Midbrain (tissue), 1 donor: ENCODE data around the gene ARIH1.
"Not testable (repeated sequence)": the region's sequence is repeated elsewhere in the genome, so short reads cannot be mapped to it uniquely, and the experiment has no call there.

Source experiments
- DNase-seq: peaks from one replicate; lab custom pipeline; 2025; lab: John Stamatoyannopoulos, UW

Gene ARIH1, protein sequence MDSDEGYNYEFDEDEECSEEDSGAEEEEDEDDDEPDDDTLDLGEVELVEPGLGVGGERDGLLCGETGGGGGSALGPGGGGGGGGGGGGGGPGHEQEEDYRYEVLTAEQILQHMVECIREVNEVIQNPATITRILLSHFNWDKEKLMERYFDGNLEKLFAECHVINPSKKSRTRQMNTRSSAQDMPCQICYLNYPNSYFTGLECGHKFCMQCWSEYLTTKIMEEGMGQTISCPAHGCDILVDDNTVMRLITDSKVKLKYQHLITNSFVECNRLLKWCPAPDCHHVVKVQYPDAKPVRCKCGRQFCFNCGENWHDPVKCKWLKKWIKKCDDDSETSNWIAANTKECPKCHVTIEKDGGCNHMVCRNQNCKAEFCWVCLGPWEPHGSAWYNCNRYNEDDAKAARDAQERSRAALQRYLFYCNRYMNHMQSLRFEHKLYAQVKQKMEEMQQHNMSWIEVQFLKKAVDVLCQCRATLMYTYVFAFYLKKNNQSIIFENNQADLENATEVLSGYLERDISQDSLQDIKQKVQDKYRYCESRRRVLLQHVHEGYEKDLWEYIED

DNA sequence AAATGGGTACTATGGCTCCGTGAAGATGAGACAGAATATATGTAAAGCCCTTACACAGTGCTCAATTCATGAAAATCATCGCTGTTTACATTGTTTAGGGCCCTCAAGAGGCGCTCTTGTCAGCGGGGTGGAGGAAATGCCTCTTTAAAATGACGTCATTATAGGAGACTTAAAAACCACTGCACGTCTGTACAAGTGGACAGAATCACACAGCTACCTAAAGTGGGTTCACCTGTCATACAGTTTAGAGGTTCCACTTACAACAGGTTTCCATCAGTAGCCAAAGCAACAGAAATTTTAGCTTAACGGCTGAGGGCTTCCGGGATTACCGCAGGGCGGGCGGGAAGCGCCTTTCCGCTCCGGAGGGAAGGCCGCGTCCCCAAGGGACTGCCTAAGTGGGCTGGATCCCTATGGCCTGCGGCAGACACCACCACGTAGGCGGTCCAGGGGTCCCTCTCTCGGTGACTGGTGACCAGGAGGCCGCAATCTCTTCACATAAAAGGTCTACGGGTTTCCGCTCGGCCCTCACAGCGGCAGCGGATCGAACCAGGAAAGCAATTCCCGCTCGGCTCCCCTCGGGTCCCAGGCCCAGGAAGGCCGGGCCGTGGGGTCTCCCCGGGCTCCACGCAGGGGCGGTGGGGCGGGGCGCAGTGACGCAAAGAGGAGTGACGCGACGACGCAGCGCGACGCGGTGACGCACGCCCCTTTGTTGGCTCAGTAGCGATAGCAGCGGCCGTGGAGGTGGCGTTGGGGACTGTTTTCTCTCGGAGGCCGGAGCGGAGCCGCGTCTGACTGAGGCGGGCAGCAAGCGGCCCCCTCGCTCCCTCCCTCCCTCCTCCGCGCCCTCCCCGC, at the start of gene ARIH1:
Gene ARIH1 (plus strand): TSS at position 717 of the 852 bp plus-strand sequence. CDS start 310 bp downstream, outside the sequence.
- peak; percentile 98 for DNase-seq

DNA sequence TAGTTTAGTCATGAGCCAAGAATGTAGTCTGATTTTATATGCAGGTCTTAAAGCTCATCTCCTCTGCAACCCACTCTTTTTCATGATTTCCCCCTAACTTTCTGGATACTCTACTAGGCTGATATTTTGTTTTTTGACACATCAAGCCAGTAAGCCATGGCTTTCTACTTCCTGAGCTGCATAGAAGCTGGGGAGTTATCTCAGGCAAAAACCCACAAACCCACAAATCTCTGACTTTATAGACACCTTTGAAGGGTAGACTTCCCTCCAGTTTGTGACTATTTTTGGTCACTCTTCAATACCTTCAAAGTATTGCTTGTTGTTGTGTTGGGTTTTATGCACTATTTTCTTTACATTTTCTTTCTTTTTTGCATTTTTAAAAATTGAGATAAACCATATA, 47.4 kb upstream of the ARIH1 start:
- no peak for DNase-seq

DNA sequence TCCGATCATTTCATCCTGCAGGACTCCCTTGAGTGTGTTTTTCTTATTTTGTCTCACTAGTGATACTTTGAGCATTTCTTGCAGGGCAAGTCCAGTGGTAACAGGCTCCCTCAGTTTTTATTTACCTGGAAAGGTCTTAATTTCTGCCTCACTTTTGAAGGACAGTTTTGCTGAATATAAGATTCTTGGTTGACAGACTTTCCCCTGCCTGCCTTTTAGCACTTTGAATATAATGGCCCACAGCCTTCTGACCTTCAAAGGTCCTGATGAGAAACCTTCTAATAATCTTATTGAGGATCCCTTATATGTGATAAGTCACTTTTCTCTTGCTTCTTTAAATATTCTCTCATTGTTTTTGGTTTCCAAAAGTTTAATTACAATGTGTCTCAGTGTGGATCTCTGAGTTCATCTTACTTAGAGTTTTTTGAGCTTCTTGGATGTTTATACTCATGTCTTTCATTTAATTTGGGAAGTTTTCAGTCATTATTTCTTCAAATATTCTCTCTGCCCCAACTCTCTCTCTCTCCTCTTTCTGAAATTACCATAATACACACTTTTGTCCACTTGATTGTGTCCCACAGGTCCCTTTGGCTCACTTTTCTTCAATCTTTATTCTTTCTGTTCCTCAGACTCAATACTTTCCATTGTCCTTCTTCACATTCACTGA, 36.3 kb upstream of the ARIH1 start:
- no peak for DNase-seq

DNA sequence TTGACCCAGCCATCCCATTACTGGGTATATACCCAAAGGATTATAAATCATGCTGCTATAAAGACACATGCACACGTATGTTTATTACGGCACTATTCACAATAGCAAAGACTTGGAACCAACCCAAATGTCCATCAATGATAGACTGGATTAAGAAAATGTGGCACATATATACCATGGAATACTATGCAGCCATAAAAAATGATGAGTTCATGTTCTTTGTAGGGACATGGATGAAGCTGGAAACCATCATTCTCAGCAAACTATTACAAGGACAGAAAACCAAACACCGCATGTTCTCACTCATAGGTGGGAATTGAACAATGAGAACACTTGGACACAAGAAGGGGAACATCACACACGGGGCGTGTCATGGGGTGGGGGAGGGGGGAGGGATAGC, 31.3 kb upstream of the ARIH1 start:
- DNase-seq, result not testable (repeated sequence)

DNA sequence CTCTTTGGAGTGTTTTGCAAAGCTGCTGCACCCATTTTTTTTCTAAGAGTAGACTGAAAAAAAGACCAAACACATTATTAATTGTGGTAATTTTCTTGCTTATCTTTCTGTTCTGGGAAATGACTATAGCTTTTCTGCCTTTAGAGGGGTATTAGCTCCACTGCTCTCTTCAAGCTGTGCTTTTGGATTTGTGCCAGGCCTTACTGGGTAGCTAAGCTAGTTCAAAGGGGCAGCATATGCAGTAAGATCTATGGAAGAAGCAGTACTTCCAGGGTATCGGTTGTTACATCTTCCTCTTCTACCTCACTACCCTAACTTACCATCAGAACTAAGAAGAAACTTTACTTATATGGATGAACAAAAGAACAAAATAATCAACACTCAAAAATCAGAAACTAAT, 28.7 kb upstream of the ARIH1 start:
- DNase-seq, result no peak

DNA sequence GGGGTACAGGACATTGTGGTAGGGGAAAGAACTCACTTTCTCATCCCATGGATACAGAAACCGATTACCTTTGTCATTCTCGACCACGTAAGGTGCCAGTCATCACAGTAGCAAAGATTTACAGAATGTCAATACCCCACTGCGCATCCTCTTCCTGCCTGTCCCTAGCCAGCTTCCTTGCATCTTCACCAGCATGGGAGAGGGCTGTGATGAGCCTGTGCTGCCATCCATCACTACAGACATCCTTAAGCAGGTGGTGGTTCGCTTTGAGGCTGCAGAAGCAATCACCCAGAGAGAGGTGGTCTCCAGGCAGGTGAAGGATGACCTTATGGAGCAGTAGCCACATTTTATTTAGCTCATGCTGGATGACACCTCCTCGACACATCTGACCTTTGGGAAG, 23.3 kb upstream of the ARIH1 start:
- DNase-seq, result no peak

DNA sequence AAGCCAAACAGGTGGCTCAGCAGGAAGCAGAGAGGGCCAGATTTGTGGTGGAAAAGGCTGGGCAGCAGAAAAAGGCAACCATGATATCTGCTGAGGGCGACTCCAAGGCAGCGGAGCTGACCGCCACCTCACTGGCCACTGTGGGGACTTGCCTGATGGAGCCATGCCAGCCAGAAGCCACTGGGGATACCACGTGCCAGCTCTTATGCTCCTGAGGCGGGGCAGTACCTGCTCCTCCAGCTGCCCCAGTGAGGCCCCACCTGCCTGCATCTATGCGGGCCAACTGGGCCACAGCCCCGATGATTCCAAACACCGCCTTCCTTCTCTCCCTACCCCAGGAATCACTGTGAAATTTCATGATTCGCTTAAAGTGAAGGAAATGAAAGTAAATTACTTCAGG, 22.9 kb upstream of the ARIH1 start:
- no peak for DNase-seq

DNA sequence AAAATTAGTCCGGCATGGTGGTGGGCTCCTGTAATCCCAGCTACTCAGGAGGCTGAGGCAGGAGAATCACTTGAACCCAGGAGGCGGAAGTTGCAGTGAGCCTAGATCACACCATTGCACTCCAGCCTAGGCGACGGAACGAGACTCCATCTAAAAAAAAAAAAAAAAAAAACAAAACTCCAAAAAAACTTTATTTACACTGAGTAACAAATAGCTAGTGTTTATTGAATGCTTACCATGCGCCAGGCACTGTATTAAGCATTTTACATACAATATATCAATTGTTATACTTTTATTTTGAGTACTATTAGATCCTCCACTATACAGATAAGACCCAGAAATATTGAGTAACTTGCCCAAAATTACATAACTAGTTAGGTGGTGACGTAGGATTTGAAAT, 17.4 kb upstream of the ARIH1 start:
- DNase-seq, result no peak

DNA sequence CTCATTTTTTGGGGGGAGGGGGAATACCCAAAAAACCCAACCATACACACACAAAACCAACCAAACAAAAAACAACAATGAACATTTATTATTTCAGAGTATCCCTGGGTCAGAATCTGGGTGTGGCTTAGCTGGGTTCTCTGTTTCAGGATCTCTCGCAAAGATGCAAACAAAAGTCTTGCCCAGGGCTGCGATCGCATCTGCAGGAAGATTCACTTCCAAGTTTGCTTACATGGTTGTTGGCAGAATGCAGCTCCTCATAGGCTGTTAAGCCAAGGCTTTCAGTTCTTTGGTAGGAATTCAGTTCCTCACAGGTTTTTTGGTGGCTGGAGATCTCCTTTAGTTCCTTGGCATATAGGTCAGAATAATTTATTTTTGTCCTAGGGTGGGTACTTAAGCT, 13.7 kb upstream of the ARIH1 start:
- DNase-seq, result no peak

DNA sequence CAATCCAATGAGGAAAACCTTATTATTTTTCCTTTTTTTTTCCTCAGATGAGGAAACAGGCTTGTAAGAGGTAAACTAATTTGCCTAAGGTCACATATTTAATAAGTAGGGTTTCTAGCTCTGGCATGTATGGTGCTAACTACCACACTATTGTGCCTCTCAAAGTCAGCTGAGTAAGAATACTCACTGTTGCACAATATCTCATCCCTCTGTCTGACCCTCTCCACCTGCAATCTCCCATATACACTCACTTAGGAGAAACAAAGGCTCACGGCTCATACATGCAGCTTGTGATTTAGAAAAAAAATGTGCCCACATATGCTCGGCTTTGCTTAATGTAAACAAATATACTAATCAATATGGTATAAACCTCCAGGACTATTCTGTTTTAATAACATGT, 10.4 kb upstream of the ARIH1 start:
- DNase-seq, result no peak

DNA sequence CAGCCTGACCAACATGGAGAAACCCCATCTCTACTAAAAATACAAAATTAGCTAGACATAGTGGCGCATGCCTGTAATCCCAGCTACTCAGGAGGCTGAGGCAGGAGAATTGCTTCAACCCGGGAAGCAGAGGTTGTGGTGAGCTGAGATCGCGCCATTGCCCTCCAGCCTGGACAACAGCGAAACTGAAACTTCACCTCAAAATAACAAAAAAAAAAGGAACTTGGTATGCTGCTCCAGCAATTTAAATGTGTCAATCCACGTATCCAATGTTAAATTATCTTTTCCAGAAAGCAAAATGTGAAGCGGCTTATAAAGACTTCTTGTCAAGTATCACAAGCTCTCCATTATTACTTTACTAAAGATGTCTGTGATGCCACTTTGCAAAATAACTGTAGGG, 9.9 kb upstream of the ARIH1 start:
- DNase-seq, result no peak

DNA sequence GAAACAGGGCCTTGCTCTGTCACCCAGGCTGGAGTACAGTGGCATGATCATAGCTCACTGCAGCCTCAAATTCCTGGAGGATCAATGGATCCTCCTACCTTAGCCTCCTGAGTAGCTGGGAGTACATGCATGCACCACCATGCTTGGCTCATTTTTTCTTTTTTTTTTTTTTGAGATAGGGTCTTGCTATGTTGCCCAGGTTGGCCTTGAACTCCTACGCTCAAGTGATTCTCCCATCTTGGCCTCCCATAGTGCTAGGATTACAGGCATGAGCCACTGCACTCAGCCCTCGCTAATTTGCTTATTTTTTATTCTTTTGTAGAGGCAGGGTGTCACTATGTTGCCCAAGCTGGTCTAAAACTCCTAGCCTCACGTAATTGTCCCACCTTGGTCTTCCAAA, 6.0 kb upstream of the ARIH1 start:
- no peak for DNase-seq

DNA sequence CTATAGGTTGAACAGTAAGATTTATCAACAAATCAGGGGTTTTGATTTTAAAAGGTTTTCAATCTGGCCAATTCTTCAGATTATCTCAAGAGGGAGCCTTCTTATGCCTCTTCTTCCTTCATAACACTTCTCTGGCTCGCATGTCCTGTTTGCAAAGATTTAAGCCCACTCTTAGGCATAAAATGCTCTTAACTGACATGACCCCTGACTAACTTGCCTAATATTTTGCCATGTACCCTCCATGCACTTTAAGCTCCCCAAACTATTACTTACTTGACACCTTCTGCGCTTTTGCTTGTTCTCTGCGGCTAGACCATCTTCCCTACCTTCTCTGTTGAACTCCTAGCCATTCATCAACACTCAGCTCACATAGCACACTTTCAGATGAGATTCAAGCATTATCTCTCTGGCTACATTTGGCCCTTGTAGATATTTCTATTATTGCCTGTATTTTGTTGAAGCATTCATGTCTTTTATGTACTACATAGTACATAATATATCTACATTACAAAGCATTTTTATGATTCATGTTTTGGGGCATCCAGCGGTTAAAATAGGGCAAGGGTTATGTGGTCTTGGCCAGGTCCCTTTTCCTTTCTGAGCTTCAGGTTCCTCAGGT, 1.0 kb upstream of the ARIH1 start:
- DNase-seq, result no peak

DNA sequence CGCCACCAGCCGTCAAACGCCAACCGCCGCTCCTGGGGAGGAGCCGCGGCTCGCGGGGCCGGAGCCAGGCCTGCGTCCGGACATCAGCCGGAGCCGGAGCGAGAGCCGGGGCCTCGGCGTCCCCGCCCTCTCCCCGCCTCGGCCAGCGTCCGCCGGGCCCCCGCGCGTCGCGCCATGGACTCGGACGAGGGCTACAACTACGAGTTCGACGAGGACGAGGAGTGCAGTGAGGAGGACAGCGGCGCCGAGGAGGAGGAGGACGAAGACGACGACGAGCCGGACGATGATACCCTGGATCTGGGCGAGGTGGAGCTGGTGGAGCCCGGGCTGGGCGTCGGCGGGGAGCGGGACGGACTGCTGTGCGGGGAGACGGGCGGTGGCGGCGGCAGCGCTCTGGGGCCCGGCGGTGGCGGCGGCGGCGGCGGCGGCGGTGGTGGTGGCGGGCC, 359 bp downstream of the ARIH1 start:
- DNase-seq, result no peak

DNA sequence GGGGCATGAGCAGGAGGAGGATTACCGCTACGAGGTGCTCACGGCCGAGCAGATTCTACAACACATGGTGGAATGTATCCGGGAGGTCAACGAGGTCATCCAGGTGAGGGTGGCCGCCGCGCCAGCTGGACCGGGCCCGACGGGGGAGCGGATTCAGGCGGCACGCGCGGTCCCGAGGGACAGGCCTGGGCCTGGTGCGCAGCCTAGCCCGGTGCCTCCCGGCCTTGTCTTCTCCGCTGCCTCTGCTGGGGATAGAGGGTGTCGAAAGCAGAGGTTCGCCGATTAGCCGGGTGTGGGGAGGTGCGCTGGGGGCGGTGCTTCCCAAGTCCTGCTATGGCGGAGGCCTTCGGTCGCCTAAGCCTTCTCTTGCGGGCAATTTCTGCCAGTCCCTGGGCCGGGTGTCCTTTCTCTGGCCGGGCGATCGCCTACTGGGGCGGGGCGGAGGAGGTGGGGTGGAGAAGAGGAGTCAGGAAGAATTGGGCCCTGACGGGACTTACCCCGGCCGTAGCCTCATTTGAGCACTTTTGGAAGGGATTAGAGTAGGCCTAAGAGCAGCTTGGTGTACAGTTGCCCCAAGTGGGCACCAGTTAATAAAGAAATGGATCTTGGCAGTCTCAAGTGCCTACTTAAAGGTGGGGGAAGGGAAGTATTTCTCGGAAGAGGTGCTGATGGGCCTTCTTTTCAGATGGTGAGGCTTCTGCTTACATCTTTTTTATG, 940 bp downstream of the ARIH1 start:
- peak; percentile 50 for DNase-seq

DNA sequence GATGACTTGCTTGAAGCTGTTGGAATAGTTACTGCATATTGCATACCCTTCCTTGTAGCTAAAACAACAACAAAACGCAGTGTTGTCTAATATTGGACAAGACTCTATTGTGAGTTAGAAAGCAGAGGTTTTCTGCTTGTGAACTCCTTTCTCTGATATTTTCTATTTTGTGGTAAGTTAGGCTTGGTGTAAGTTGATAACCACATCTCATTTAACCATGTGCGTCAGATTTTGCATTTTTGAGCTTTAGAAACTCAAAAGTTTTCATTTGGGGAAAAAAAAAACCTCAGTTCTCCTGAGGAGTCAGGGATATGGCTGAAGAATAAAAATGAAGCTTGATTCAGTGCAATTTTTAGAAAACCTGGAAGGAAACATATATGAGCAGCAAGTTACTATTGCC, 1.5 kb downstream of the ARIH1 start:
- no peak for DNase-seq

DNA sequence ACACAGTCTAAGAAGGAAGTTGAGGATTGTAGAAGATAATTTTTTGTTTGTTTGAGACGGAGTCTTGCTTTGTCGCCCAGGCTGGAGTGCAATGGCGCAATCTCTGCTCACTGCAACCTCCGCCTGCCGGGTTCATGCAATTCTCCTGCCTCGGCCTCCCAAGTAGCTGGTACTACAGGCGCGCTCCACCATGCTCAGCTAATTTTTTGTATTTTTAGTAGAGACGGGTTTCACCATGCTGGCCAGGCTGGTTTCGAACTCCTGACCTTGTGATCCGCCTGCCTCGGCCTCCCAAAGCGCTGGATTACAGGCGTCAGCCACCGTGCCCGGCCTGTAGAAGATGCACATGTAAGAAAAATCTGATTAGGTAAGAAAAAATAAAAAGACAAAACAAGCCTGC, 2.2 kb downstream of the ARIH1 start:
- not testable (repeated sequence) for DNase-seq

DNA sequence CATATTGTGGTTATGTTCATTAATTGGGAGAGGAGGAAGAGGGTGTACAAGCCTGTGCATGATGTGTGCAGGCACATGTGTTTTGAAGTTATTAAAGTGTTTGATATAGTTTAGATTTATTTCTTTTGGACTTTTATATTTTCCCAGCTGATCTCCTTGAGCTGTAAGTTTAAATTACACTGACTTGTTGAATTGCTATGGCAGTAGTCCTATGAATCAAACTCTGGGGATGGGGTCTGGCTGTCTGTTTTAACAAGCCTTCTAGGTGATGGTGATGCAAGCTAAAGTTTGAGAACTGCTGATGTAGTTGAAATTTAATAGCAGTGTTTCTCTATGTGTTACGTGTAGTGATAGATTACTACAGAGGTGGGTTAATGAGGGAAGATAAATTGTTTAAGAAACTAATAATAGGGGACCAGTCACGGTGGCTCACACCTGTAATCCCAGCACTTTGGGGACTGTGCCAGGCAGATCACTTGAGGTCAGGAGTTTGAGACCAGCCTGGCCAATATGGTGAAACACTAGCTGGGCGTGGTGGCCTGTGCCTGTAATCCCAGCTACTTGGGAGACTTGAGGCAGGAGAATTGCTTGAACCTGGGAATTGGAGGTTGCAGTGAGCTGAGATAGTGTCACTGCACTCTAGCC, 7.0 kb downstream of the ARIH1 start:
- no peak for DNase-seq

DNA sequence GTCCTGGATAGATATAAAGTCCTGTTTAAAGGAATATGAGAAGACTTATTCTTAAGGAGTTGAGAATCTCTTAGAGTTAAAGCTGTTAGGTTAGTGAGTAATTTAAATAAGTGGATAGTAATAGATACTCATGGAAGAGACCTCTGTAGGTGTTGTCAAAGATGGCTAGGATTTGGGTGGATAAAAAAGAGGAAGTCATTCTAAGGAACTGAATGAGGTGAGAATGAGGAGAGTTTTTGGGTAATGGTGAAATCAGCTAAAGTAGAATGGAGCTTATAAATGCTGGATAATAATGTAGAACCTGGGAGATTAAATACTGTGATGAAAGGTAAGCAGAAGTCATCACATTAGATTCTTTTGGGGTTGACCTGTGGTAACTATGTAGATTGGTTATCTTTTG, 8.1 kb downstream of the ARIH1 start:
- no peak for DNase-seq

DNA sequence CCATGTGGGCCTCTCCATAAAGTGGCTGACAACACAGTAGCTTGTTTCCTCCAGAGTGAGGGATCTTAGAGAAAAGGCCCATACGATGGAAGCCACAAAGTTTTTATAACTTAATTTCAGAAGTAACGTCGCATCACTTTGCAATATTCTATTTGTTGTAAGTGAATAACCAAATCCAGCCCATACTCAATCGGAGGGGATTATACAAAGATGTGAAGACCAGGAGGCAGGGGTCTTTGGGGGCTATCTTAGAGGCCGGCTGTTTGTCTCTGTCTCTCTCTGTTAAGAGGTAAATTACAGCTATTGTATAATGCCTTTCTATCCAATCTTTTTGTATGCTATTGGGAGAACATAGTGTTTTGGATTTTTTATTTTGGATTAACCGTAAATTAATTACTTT, 9.1 kb downstream of the ARIH1 start:
- DNase-seq, result no peak

DNA sequence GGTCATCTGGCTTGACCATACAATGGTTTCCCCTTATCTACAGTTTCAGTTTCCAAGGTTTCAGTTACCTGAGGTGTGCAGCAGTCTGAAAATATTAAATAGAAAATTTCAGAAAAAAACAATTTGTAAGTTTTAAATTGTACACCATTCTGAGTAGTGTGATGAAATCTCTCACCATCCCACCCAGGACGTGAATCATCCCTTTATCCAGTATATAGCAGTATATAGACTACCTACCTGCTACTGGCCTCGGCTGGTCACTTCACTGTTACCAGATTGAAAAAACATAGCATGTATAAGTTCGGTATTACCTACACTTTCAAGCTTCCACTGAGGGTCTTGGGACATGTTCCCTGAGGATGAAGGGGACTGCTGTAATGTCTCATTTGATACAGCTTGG, 12.0 kb downstream of the ARIH1 start:
- DNase-seq, result no peak
